ENCODE data around the gene CDH8. TPM values are rescaled to one million over a fixed set of nuclear protein-coding genes. Genes with fewer than 3 reads are reported as not detected.

The CDH8 gene
- total RNA-seq, 4 donors from 2014 or later = not detected

GRCh38 chr16:61957075-61957855 lies 79.0 kb downstream of the CDH8 start:
- no peak for TF ChIP-seq CTCF (IDR thresholded peaks at IDR 0.05; ENCODE audit: low read depth)

- no peak for TF ChIP-seq CTCF (IDR thresholded peaks at IDR 0.05; ENCODE audit: low read depth)
Observed at GRCh38 chr16:61952841-61953240, 83.4 kb downstream of the CDH8 start.

GRCh38 chr16:61948414-61948813 lies 87.8 kb downstream of the CDH8 start:
- TF ChIP-seq CTCF (IDR thresholded peaks at IDR 0.05; ENCODE audit: low read depth) = no peak

GRCh38 chr16:61946019-61946418 lies 90.2 kb downstream of the CDH8 start:
- TF ChIP-seq CTCF (IDR thresholded peaks at IDR 0.05; ENCODE audit: low read depth) = no peak

- no peak for TF ChIP-seq CTCF (IDR thresholded peaks at IDR 0.05; ENCODE audit: low read depth)
Observed at GRCh38 chr16:61945511-61945910, 90.7 kb downstream of the CDH8 start.

GRCh38 chr16:61944004-61944403 lies 92.2 kb downstream of the CDH8 start:
- no peak for TF ChIP-seq CTCF (IDR thresholded peaks at IDR 0.05; ENCODE audit: low read depth)

- no peak for TF ChIP-seq CTCF (IDR thresholded peaks at IDR 0.05; ENCODE audit: low read depth)
Observed at GRCh38 chr16:61940611-61941010, 95.6 kb downstream of the CDH8 start.
